Stimulated activated CD4-positive, alpha-beta T cell treated with anti-CD3 and anti-CD28 coated beads, Interleukin-12 subunit alpha, Interleukin-12 subunit beta, amount 100 ng/mL, for 24 hours (primary cell): Measurements from ENCODE around the gene DGKH.
"Not testable (repeated sequence)": the region's sequence is repeated elsewhere in the genome, so short reads cannot be mapped to it uniquely, and the experiment has no call there.

ENCODE experiments used
- DNase-seq, 2 experiments: peaks; one replicate each; pipeline ENCODE4 v3.0.0-alpha.2; 2020; ENCODE audit warnings: low read depth in 2 of 2

The DGKH gene

GRCh38 chr13:42041011-42041683, 7.3 kb upstream of the DGKH start:
- peak; percentile 21 to 41 for DNase-seq

GRCh38 chr13:42041684-42042035, 6.8 kb upstream of the DGKH start:
- no peak for DNase-seq

GRCh38 chr13:42043676-42044075, 4.8 kb upstream of the DGKH start:
- no peak for DNase-seq

- DNase-seq: no peak
Observed at GRCh38 chr13:42046448-42046847, 2.0 kb upstream of the DGKH start.

- DNase-seq: peak in 1 of 2 experiments; percentile 36
Observed at GRCh38 chr13:42047561-42048341, 697 bp upstream of the DGKH start.

- DNase-seq: peak; percentile 43 to 66
Observed at GRCh38 chr13:42048684-42049453, 421 bp downstream of the DGKH start.

GRCh38 chr13:42049454-42049813, 986 bp downstream of the DGKH start:
- DNase-seq: no peak

- DNase-seq: no peak
Observed at GRCh38 chr13:42054798-42055499, 6.5 kb downstream of the DGKH start.

- no peak for DNase-seq
Observed at GRCh38 chr13:42055500-42056085, 7.1 kb downstream of the DGKH start.

GRCh38 chr13:42056146-42056545, 7.7 kb downstream of the DGKH start:
- DNase-seq: no peak

GRCh38 chr13:42056583-42056982, 8.1 kb downstream of the DGKH start:
- DNase-seq: no peak

- no peak for DNase-seq
Observed at GRCh38 chr13:42057918-42058530, 9.6 kb downstream of the DGKH start.

GRCh38 chr13:42061943-42062342, 13.5 kb downstream of the DGKH start:
- no peak for DNase-seq

GRCh38 chr13:42063105-42063504, 14.7 kb downstream of the DGKH start:
- DNase-seq: no peak

GRCh38 chr13:42064259-42064658, 15.8 kb downstream of the DGKH start:
- no peak for DNase-seq

- no peak for DNase-seq
Observed at GRCh38 chr13:42064966-42065365, 16.5 kb downstream of the DGKH start.

- no peak for DNase-seq
Observed at GRCh38 chr13:42065414-42065813, 17.0 kb downstream of the DGKH start.

GRCh38 chr13:42066542-42066941, 18.1 kb downstream of the DGKH start:
- DNase-seq: no peak

- no peak for DNase-seq
Observed at GRCh38 chr13:42068886-42069285, 20.4 kb downstream of the DGKH start.

- DNase-seq: not testable (repeated sequence)
Observed at GRCh38 chr13:42070599-42070998, 22.2 kb downstream of the DGKH start.

- not testable (repeated sequence) for DNase-seq
Observed at GRCh38 chr13:42071179-42071578, 22.7 kb downstream of the DGKH start.
